HepG2 (cell line): ENCODE data around the gene CFAP69. TPM values are rescaled to one million over a fixed set of nuclear protein-coding genes. Genes with fewer than 3 reads are reported as not detected.

Experiments
- ATAC-seq: fragments of 200-7000 bp; cut with Tn5 transposase; 3 replicates; pipeline ENCODE4 v1.9.1; 2020; ENCODE audit warnings: mild to moderate bottlenecking, moderate library complexity
- Bru-seq: library from RNA; stranded (reverse); fragments of 400-500 nt; gene quantifications from one replicate; lab custom pipeline; 2021; lab: Mats Ljungman, UMichigan
- BruChase-seq, 2 experiments: library from RNA; stranded (reverse); fragments of 400-500 nt; gene quantifications; one replicate each; lab custom pipeline; 2021; lab: Mats Ljungman, UMichigan
- BruUV-seq: library from RNA; stranded (reverse); fragments of 400-500 nt; replicated peaks from 2 replicates; lab custom pipeline; 2021; lab: Mats Ljungman, UMichigan
- CTCF ChIA-PET: fragments of 300-600 bp; formaldehyde crosslinking; extraction: SDS; loops from one replicate; lab custom pipeline; 2021; ENCODE audit warnings: low total read pairs, inconsistent platforms, low intra/inter-chr PET ratio; lab: Yijun Ruan, JAX
- POLR2A ChIA-PET: fragments of 350-600 bp; sonication (Branson Sonifier 250); formaldehyde crosslinking; loops from one replicate; lab custom pipeline; 2020; ENCODE audit warnings: antibody characterized with exemption, inconsistent platforms; lab: Yijun Ruan, JAX
- DNase-seq: peaks from one replicate; pipeline ENCODE4 v3.0.0-alpha.2; 2015; ENCODE audit warnings: low spot score
- FAIRE-seq: peaks from 3 replicates; lab custom pipeline; 2011; peaks lifted over from hg19 to GRCh38; lab: Jason Lieb, UNC
- H2AFZ ChIP-seq: one replicate; pipeline ENCODE4 v1.6.1; 2011; ENCODE audit warnings: low read length, inconsistent platforms
- H3K27ac ChIP-seq: fragments of 300-600 bp; 3 replicates; pipeline ENCODE4 v1.8.0; 2011; ENCODE audit warnings: mixed run types, mild to moderate bottlenecking, mixed read lengths, low read length, inconsistent platforms; ENCODE audit not compliant: insufficient read depth; ENCODE audit errors: extremely low read length
- H3K27me3 ChIP-seq, 2 experiments: fragments of 200-600 bp in 1 of 2; 2 replicates in 1 of 2; 3 replicates in 1 of 2; pipeline versions ENCODE4 v1.6.0 to v1.8.0; 2011; ENCODE audit warnings: low read length in 2 of 2, mild to moderate bottlenecking in 2 of 2, moderate library complexity in 2 of 2, inconsistent platforms in 1 of 2; ENCODE audit not compliant: insufficient read depth in 2 of 2, control insufficient read depth in 1 of 2
- H3K36me3 ChIP-seq, 2 experiments: fragments of 200-600 bp in 1 of 2; replicated peaks in 1 of 2; 2 replicates in 1 of 2; 3 replicates in 1 of 2; pipeline versions ENCODE4 v1.5.1 to v1.8.0; 2011; ENCODE audit warnings: low read length in 2 of 2, inconsistent platforms in 1 of 2; ENCODE audit not compliant: insufficient read depth in 2 of 2, control insufficient read depth in 1 of 2
- H3K4me1 ChIP-seq: 2 replicates; pipeline ENCODE4 v1.5.1; 2012; ENCODE audit warnings: low read length, inconsistent platforms; ENCODE audit not compliant: insufficient read depth
- H3K4me2 ChIP-seq: 2 replicates; pipeline ENCODE4 v1.6.0; 2011; ENCODE audit warnings: low read depth, low read length, inconsistent platforms
- H3K4me3 ChIP-seq, 3 experiments: fragments of 200-600 bp in 1 of 3; sonication (generic), shearing (Covaris generic) in 1 of 3; replicated peaks in 1 of 3; 2 replicates each; pipeline ENCODE4 v1.5.1; 2011 to 2016; ENCODE audit warnings: low read length in 3 of 3, inconsistent platforms in 2 of 3, low read depth in 2 of 3, mild to moderate bottlenecking in 2 of 3, control low read depth in 1 of 3, mixed read lengths in 1 of 3; ENCODE audit not compliant: insufficient read depth in 1 of 3
- H3K79me2 ChIP-seq: one replicate; pipeline ENCODE4 v1.6.1; 2011; ENCODE audit warnings: low read length, inconsistent platforms; ENCODE audit not compliant: insufficient read depth
- H3K9ac ChIP-seq: 2 replicates; pipeline ENCODE4 v1.6.0; 2011; ENCODE audit warnings: mild to moderate bottlenecking, low read depth, low read length, inconsistent platforms; ENCODE audit not compliant: insufficient read depth
- H3K9me3 ChIP-seq: 2 replicates; pipeline ENCODE4 v1.5.1; 2012; ENCODE audit warnings: mild to moderate bottlenecking, low read length
- H4K20me1 ChIP-seq: 2 replicates; pipeline ENCODE4 v1.6.0; 2011; ENCODE audit warnings: inconsistent platforms, mild to moderate bottlenecking, low read length, moderate library complexity; ENCODE audit not compliant: insufficient read depth
- ADNP ChIP-seq: sonication (generic); formaldehyde crosslinking; IDR thresholded peaks from 2 replicates; pipeline ENCODE4 v1.4.0; 2020; ENCODE audit warnings: missing genetic modification reagents
- PHF21A ChIP-seq: sonication (generic); formaldehyde crosslinking; IDR thresholded peaks from 2 replicates; pipeline ENCODE4 v1.5.0; 2020; ENCODE audit warnings: mild to moderate bottlenecking, missing genetic modification reagents
- SIX1 ChIP-seq: sonication (generic); formaldehyde crosslinking; IDR thresholded peaks from 2 replicates; pipeline ENCODE4 v1.4.0; 2020; ENCODE audit warnings: missing genetic modification reagents, borderline replicate concordance
- SKIL ChIP-seq: sonication (generic); formaldehyde crosslinking; IDR thresholded peaks from 2 replicates; pipeline ENCODE4 v1.8.0; 2022; ENCODE audit warnings: missing genetic modification reagents, mild to moderate bottlenecking, moderate library complexity, borderline replicate concordance
- SP140L ChIP-seq: sonication (generic); formaldehyde crosslinking; IDR thresholded peaks from 2 replicates; pipeline ENCODE4 v1.4.0; 2020; ENCODE audit warnings: missing genetic modification reagents, borderline replicate concordance
- TSC22D2 ChIP-seq: sonication (generic); formaldehyde crosslinking; IDR thresholded peaks from 2 replicates; pipeline ENCODE4 v1.5.1; 2020; ENCODE audit warnings: missing genetic modification reagents, mild to moderate bottlenecking, borderline replicate concordance
- ZFP41 ChIP-seq: sonication (generic); formaldehyde crosslinking; IDR thresholded peaks from 2 replicates; pipeline ENCODE4 v1.4.0; 2020; ENCODE audit warnings: mild to moderate bottlenecking, missing genetic modification reagents, borderline replicate concordance
- ZNF121 ChIP-seq: sonication (generic); formaldehyde crosslinking; IDR thresholded peaks from 2 replicates; pipeline ENCODE4 v1.5.0; 2020; ENCODE audit warnings: mild to moderate bottlenecking, missing genetic modification reagents
- ZNF180 ChIP-seq: sonication (generic); formaldehyde crosslinking; IDR thresholded peaks from 2 replicates; pipeline ENCODE4 v1.4.0; 2020; ENCODE audit warnings: low read depth, missing genetic modification reagents, borderline replicate concordance
- ZNF234 ChIP-seq: sonication (generic); formaldehyde crosslinking; conservative IDR thresholded peaks from 2 replicates; pipeline ENCODE4 v1.5.1; 2020; ENCODE audit warnings: mild to moderate bottlenecking, missing genetic modification reagents
- ZNF343 ChIP-seq: sonication (generic); formaldehyde crosslinking; IDR thresholded peaks from 2 replicates; pipeline ENCODE4 v1.4.0; 2020; ENCODE audit warnings: mild to moderate bottlenecking, missing genetic modification reagents
- ZNF354B ChIP-seq: sonication (generic); formaldehyde crosslinking; IDR thresholded peaks from 2 replicates; pipeline ENCODE4 v1.8.0; 2022; ENCODE audit warnings: mild to moderate bottlenecking, missing genetic modification reagents
- ZNF614 ChIP-seq: IDR thresholded peaks from 2 replicates; pipeline ENCODE4 v1.6.1; 2018; ENCODE audit warnings: missing biosample characterization, missing genetic modification reagents, inconsistent platforms, borderline replicate concordance
- ZNF616 ChIP-seq: sonication (generic); formaldehyde crosslinking; IDR thresholded peaks from 2 replicates; pipeline ENCODE4 v1.5.0; 2020; ENCODE audit warnings: low read depth, mild to moderate bottlenecking, missing genetic modification reagents
- ZNF761 ChIP-seq: sonication (generic); formaldehyde crosslinking; conservative IDR thresholded peaks from 2 replicates; pipeline ENCODE4 v1.4.0; 2020; ENCODE audit warnings: mild to moderate bottlenecking, missing genetic modification reagents
- ZNF772 ChIP-seq: sonication (generic); formaldehyde crosslinking; IDR thresholded peaks from 2 replicates; pipeline ENCODE4 v1.5.0; 2020; ENCODE audit warnings: mild to moderate bottlenecking, missing genetic modification reagents
- WGBS: methylation state at CpG from one replicate; pipeline ENCODE4 v1.1.6; 2017; ENCODE audit warnings: low lambda C conversion rate; 5-methylcytosine and 5-hydroxymethylcytosine counted together
- in situ Hi-C: cut with HindIII; loops from 2 replicates; pipeline ENCODE4 v1.10.0; 2017; ENCODE audit warnings: low pct_unique_long_range_greater_than_20kb; ENCODE audit not compliant: extremely low pct_ligation_motif_present
- intact Hi-C: fragments of 100-400 bp; cut with micrococcal nuclease; formaldehyde crosslinking; loops from one replicate; pipeline ENCODE4 v1.10.0; 2022; ENCODE audit not compliant: unreplicated experiment
- long read RNA-seq, 2 experiments: library from RNA in 1 of 2; library from polyadenylated mRNA in 1 of 2; stranded (forward) in 1 of 2; unstranded in 1 of 2; transcript quantifications; one replicate each; pipeline ENCODE4 v2.0.0, GENCODE V29; 2019 to 2022
- polyA minus RNA-seq, 3 experiments: library from RNA; depleted of rRNA, polyadenylated mRNA; stranded (reverse); fragments of >200 nt; gene quantifications; 2 replicates each; pipeline ENCODE4 v1.2.3, GENCODE V29; 2011; ENCODE audit warnings: low replicate concordance in 1 of 3
- polyA plus RNA-seq, 8 experiments: library from polyadenylated mRNA; depleted of rRNA in 3 of 8; stranded (reverse) in 7 of 8; unstranded in 1 of 8; fragments of >200 nt; fragmentation: Illumina TruSeq in 4 of 8; extraction: Trizol in 4 of 8; gene quantifications; 2 replicates each; pipeline versions ENCODE4 v1.2.1 to v1.2.3, GENCODE V29; 2011 to 2016; ENCODE audit warnings: low read depth in 4 of 8, missing spikeins in 1 of 8, mixed read lengths in 1 of 8; ENCODE audit not compliant: insufficient read depth in 1 of 8
- total RNA-seq, 5 experiments: library from RNA; depleted of rRNA; stranded (reverse); fragments of >200 nt; fragmentation: Illumina TruSeq; extraction: Trizol; gene quantifications; 2 replicates each; pipeline ENCODE4 v1.2.3, GENCODE V29; 2016; ENCODE audit warnings: low read depth in 1 of 5

The CFAP69 gene
- total RNA-seq (2016; rRNA removed; fragmentation: Illumina TruSeq; extraction: Trizol) (2.7 and 4.0 TPM in 2 replicates), polyA plus RNA-seq (2011; rRNA removed) (2.2 and 2.4 TPM in 2 replicates), polyA minus RNA-seq (2011; rRNA and poly(A)+ RNA removed; ENCODE audit: low replicate concordance) (0.61 and 3.5 TPM in 2 replicates), Bru-seq, nascent RNA (percentile 48 among the genes with signal in this experiment), BruChase-seq, experiment 1, labeled RNA remaining after a 6-hour chase (percentile 46 among the genes with signal in this experiment), BruChase-seq, experiment 2, labeled RNA remaining after a 2-hour chase (percentile 49 among the genes with signal in this experiment)
- 1.5 and 1.7 TPM in 2 replicates for total RNA-seq (2016; cell fraction: cytosol; rRNA removed; fragmentation: Illumina TruSeq; extraction: Trizol; ENCODE audit: low read depth)
- 4.4 and 4.8 TPM in 2 replicates for total RNA-seq (2016; cell fraction: insoluble cytoplasmic fraction; rRNA removed; fragmentation: Illumina TruSeq; extraction: Trizol)
- total RNA-seq (2016; cell fraction: membrane; rRNA removed; fragmentation: Illumina TruSeq; extraction: Trizol) = 1.8 and 2.5 TPM in 2 replicates
- total RNA-seq (2016; cell fraction: nucleus; rRNA removed; fragmentation: Illumina TruSeq; extraction: Trizol) = 13.6 and 14.1 TPM in 2 replicates
- 0.28 and 0.42 TPM in 2 replicates for polyA plus RNA-seq (2011; cell fraction: cytosol; rRNA removed)
- polyA plus RNA-seq (2011; cell fraction: nucleus; rRNA removed) = 5.1 and 7.1 TPM in 2 replicates
- 1.8 and 3.6 TPM in 2 replicates for polyA plus RNA-seq (2012)
- polyA plus RNA-seq (2016; cell fraction: cytosol; fragmentation: Illumina TruSeq; extraction: Trizol; ENCODE audit: low read depth) = 0.17 and 0.71 TPM in 2 replicates
- polyA plus RNA-seq (2016; cell fraction: insoluble cytoplasmic fraction; fragmentation: Illumina TruSeq; extraction: Trizol; ENCODE audit: low read depth) = 3.3 and 3.6 TPM in 2 replicates
- polyA plus RNA-seq (2016; cell fraction: membrane; fragmentation: Illumina TruSeq; extraction: Trizol; ENCODE audit: low read depth) = 0.65 and 1.7 TPM in 2 replicates
- 10.5 and 13.0 TPM in 2 replicates for polyA plus RNA-seq (2016; cell fraction: nucleus; fragmentation: Illumina TruSeq; extraction: Trizol; ENCODE audit: insufficient read depth, low read depth)
- 0.97 and 0.99 TPM in 2 replicates for polyA minus RNA-seq (2011; cell fraction: cytosol; rRNA and poly(A)+ RNA removed)
- polyA minus RNA-seq (2011; cell fraction: nucleus; rRNA and poly(A)+ RNA removed) = 25.0 and 26.5 TPM in 2 replicates
- long read RNA-seq, experiment 1 = 0 reads
- long read RNA-seq, experiment 2, partial matches to known transcripts = 1 of 2 reads
- long read RNA-seq, experiment 2, other reads (novel, unspliced or antisense) = 1 of 2 reads

- in situ Hi-C loops = no loop called here
- BruUV-seq = TSS peak; percentile 70
- TF ChIP-seq ZNF180 = no peak
- TF ChIP-seq TSC22D2 (CRISPR knock-in tag) = no peak
- no peak for TF ChIP-seq ZFP41 (CRISPR knock-in tag)
- no peak for TF ChIP-seq ZNF772
- peak; percentile 21; the same call in 1 of the 2 replicates for TF ChIP-seq ZNF354B (CRISPR knock-in tag)
- peak; percentile 63 for TF ChIP-seq PHF21A (CRISPR knock-in tag)
- TF ChIP-seq ZNF616 (CRISPR knock-in tag) = no peak
- no peak for TF ChIP-seq ZNF234 (CRISPR knock-in tag)
- no peak for TF ChIP-seq ADNP (CRISPR knock-in tag)
- TF ChIP-seq ZNF761 (CRISPR knock-in tag) = peak; percentile 78
- no peak; the same call in 1 of the 2 replicates for TF ChIP-seq SIX1 (CRISPR knock-in tag)
- TF ChIP-seq ZNF614 (CRISPR knock-in tag) = peak; percentile 75; the same call in 1 of the 2 replicates
- TF ChIP-seq ZNF121 (CRISPR knock-in tag) = 0 out of 2 replicates have a peak, but pooled peaks have one; percentile 8
- TF ChIP-seq ZNF343 (CRISPR knock-in tag) = peak; percentile 53; the same call in 1 of the 2 replicates
- TF ChIP-seq SP140L (CRISPR knock-in tag) = 0 out of 2 replicates have a peak, but pooled peaks have one; percentile 44
- no peak; the same call in 1 of the 2 replicates for TF ChIP-seq SKIL (CRISPR knock-in tag)
Measured at GRCh38 chr7:90244909-90245851, at the start of gene CFAP69. Gene CFAP69 (plus strand): TSS chr7:90245174. CDS start chr7:90245425, 251 bp downstream.

More at GRCh38 chr7:90244909-90245851, at the start of gene CFAP69:
- no peaks in the 10 kb centered on the region for H3K36me3 ChIP-seq
- H3K4me3 ChIP-seq = peak within 1 kb of the TSS; percentile 61 to 91 (median 76)
- H4K20me1 ChIP-seq = no peaks in the 10 kb centered on the region
- DNase-seq = peak; percentile 78
- H3K4me1 ChIP-seq = peaks cover 29% of the 10 kb centered on the region
- no peaks in the 10 kb centered on the region for H3K9me3 ChIP-seq
- CTCF ChIA-PET = no interaction called here
- under 1% methylated on average over 23 of the region's 59 CpGs for WGBS
- H3K27ac ChIP-seq = peak within 1 kb of the TSS; percentile 51
- peak; percentile 90 for ATAC-seq
- peak within 1 kb of the TSS; percentile 86 for H3K4me2 ChIP-seq
- H3K79me2 ChIP-seq = peaks cover 2% of the 10 kb centered on the region
- H2AFZ ChIP-seq = peak within 1 kb of the TSS; percentile 84
- POLR2A ChIA-PET = interaction anchor here (0.9 to 2.4 kb wide), 3 partner anchors 34 to 91 kb away, joined by 3 to 8 read pairs (median 4); partner anchors contain the start of genes STEAP1 and STEAP2
- peak; percentile 72 for FAIRE-seq
- H3K27me3 ChIP-seq = no peaks in the 10 kb centered on the region
- intact Hi-C loops = loop anchor here (1.0 to 5.0 kb wide), 4 partner anchors 26 to 93 kb away; partner anchors contain the start of genes STEAP1 and STEAP2
- peak within 1 kb of the TSS; percentile 63 for H3K9ac ChIP-seq
